Motor neuron (in vitro differentiated cells): ENCODE measurements around the gene FIBP. TPM values are rescaled to one million over a fixed set of nuclear protein-coding genes. Genes with fewer than 3 reads are reported as not detected.
"Not testable (repeated sequence)": the region's sequence is repeated elsewhere in the genome, so short reads cannot be mapped to it uniquely, and the experiment has no call there.

ENCODE experiments used
- ATAC-seq, 8 experiments: fragments of 200-7000 bp; cut with Tn5 transposase; replicated peaks in 6 of 8; 2 replicates each; pipeline ENCODE4 v1.8.0; 2021; ENCODE audit warnings: mild to moderate bottlenecking in 8 of 8, moderate library complexity in 8 of 8
- H3K27ac ChIP-seq, 2 donors: fragments of 250-450 bp; sonication (Bioruptor Pico); 2 replicates each; pipeline ENCODE4 v1.9.0; 2021; ENCODE audit warnings: antibody characterized with exemption in 2 of 2, mild to moderate bottlenecking in 2 of 2, moderate library complexity in 1 of 2
- H3K4me1 ChIP-seq, 2 donors: fragments of 250-450 bp; sonication (Bioruptor Pico); replicated peaks in 1 of 2; 2 replicates each; pipeline ENCODE4 v1.6.1; 2021; ENCODE audit warnings: antibody characterized with exemption in 2 of 2, mild to moderate bottlenecking in 2 of 2, moderate library complexity in 1 of 2
- H3K4me3 ChIP-seq, 5 donors: fragments of 250-450 bp; sonication (Bioruptor Pico); 2 replicates each; pipeline ENCODE4 v1.9.0; 2021; ENCODE audit warnings: antibody characterized with exemption in 5 of 5, mild to moderate bottlenecking in 5 of 5, moderate library complexity in 4 of 5
- whole genome bisulfite sequencing, 10 experiments: fragments of 450-650 bp; shearing (Covaris generic); methylation state at CpG; one replicate each; pipeline ENCODE4 v1.0.0; 2022; 5-methylcytosine and 5-hydroxymethylcytosine counted together
- in situ Hi-C, 9 experiments: fragments of 400-800 bp; cut with MboI; loops; one replicate each; pipeline ENCODE4 v1.15.0; 2021; ENCODE audit warnings: low sequenced_read_pairs in 9 of 9, low pct_unique_long_range_greater_than_20kb in 2 of 9; ENCODE audit not compliant: unreplicated experiment in 9 of 9
- total RNA-seq, 8 experiments: library from RNA; unstranded; fragments of 300-600 nt; gene quantifications; 2 replicates each; pipeline versions ENCODE4 v1.2.3 to v1.2.4, GENCODE V29; 2022

The FIBP gene
- total RNA-seq, 8 experiments from 2014 or later = 63.4 to 99.1 (median 84.6) TPM

- Histone ChIP-seq H3K4me1 (no peaks in the 10 kb centered on the region), H3K27ac (no peak overlapping the region), H3K4me3 (no peak overlapping the region)
- peak in 2 of 8 experiments; percentile 1 to 5 for ATAC-seq
- 67 to 100% (median 75%) methylated on average over 1 to 6 of the region's 8 CpGs; no CpG with 5 or more reads in 5 of the 10 experiments for WGBS, 10 experiments
- in situ Hi-C loops = no loop called here
These were observed 38.9 kb downstream of the FIBP start for GRCh38 chr11:65849366-65849765.

- H3K27ac ChIP-seq, ATAC-seq, H3K4me3 ChIP-seq, in situ Hi-C loops, H3K4me1 ChIP-seq: not testable (repeated sequence)
- WGBS, 10 experiments = 0 to 100% (median 68%) methylated on average over 1 to 5 of the region's 7 CpGs; no CpG with 5 or more reads in 4 of the 10 experiments
These were observed 39.6 kb downstream of the FIBP start for GRCh38 chr11:65848693-65849092.

- ATAC-seq = peak in 1 of 8 experiments; percentile 0
- 62 to 100% (median 88%) methylated on average over 1 to 3 of the region's 3 CpGs; no CpG with 5 or more reads in 3 of the 10 experiments for WGBS, 10 experiments
- in situ Hi-C loops = no loop called here
These were observed 40.5 kb downstream of the FIBP start for GRCh38 chr11:65847746-65848145.

GRCh38 chr11:65844231-65844872 is 43.9 kb downstream of the FIBP start:
- Histone ChIP-seq H3K4me3 (no peak overlapping the region), H3K4me1 (no peaks in the 10 kb centered on the region), H3K27ac (no peak overlapping the region)
- no peak for ATAC-seq
- WGBS, 10 experiments = 62 to 94% (median 78%) methylated on average over 1 to 8 of the region's 10 CpGs
- in situ Hi-C loops = no loop called here

More at GRCh38 chr11:65847746-65848145, 40.5 kb downstream of the FIBP start:
- no peak overlapping the region for H3K4me3 ChIP-seq
- no peaks in the 10 kb centered on the region for H3K4me1 ChIP-seq
- H3K27ac ChIP-seq = no peak overlapping the region

GRCh38 chr11:65843811-65844210 is 44.5 kb downstream of the FIBP start:
- WGBS, 10 experiments = 62 to 100% (median 98%) methylated on average over 1 to 3 of the region's 3 CpGs; no CpG with 5 or more reads in 2 of the 10 experiments
- H3K4me3 ChIP-seq = no peak overlapping the region
- H3K27ac ChIP-seq = no peak overlapping the region
- H3K4me1 ChIP-seq = no peaks in the 10 kb centered on the region
- no peak for ATAC-seq
- in situ Hi-C loops = no loop called here

- H3K4me3 ChIP-seq = no peak overlapping the region
- H3K27ac ChIP-seq = no peak overlapping the region
- no peaks in the 10 kb centered on the region for H3K4me1 ChIP-seq
- 0 to 100% (median 77%) methylated on average over 1 to 3 of the region's 4 CpGs; no CpG with 5 or more reads in 4 of the 10 experiments for whole genome bisulfite sequencing, 10 experiments
- in situ Hi-C loops = no loop called here
- peak in 3 of 8 experiments; percentile 9 to 88 (median 80) for ATAC-seq
These were observed 46.1 kb downstream of the FIBP start for GRCh38 chr11:65842144-65842543.

- Histone ChIP-seq H3K4me3 (peak overlapping the region; percentile 52 to 72 (median 67)), H3K27ac (no peak overlapping the region), H3K4me1 (peaks cover 4 to 11% of the 10 kb centered on the region in 2 donors)
- ATAC-seq = peak in 2 of 8 experiments; percentile 8 to 26
- in situ Hi-C loops = no loop called here
- 0 to 20% (median 0%) methylated on average over 1 to 4 of the region's 6 CpGs; no CpG with 5 or more reads in 7 of the 10 experiments for WGBS, 10 experiments
These were observed 54.1 kb downstream of the FIBP start for GRCh38 chr11:65834202-65834601.

Other genes with a start within 250 kb of the FIBP start
- gene RELA, start 225.6 kb downstream of the FIBP start, total RNA-seq = 10 to 100 TPM; 16.7 to 56.1 (median 32.2) TPM
- gene KAT5, start 176.2 kb downstream of the FIBP start, total RNA-seq = 10 to 100 TPM; 33.4 to 66.8 (median 48.6) TPM
- 10 to 100 TPM; 12.7 to 80.0 (median 25.4) TPM for gene RNASEH2C, start 167.7 kb downstream of the FIBP start, total RNA-seq
- 10 to 100 TPM in 1 of 8 experiments, 1 to 10 TPM in 7; 2.7 to 12.9 (median 4.8) TPM for gene AP5B1, start 107.5 kb downstream of the FIBP start, total RNA-seq
- under 1 TPM in 5 of 8 experiments, not detected in 3; 0.05 to 0.85 (median 0.21) TPM for gene OVOL1, start 101.4 kb downstream of the FIBP start, total RNA-seq
- gene SNX32, start 54.5 kb downstream of the FIBP start, total RNA-seq = 1 to 10 TPM; 1.5 to 6.7 (median 4.2) TPM
- 1,000 to 10,000 TPM in 1 of 8 experiments, 100 to 1,000 TPM in 7; 482 to 1,056 (median 733) TPM for gene CFL1, start 30.3 kb downstream of the FIBP start, total RNA-seq
- gene MUS81, start 28.0 kb downstream of the FIBP start, total RNA-seq = 10 to 100 TPM; 27.4 to 47.3 (median 42.1) TPM
- 100 to 1,000 TPM in 1 of 8 experiments, 10 to 100 TPM in 3, 1 to 10 TPM in 4; 6.9 to 100 (median 10.4) TPM for gene EFEMP2, start 15.7 kb downstream of the FIBP start, total RNA-seq
- 1 to 10 TPM in 1 of 8 experiments, under 1 TPM in 5, not detected in 2; 0.21 to 1.7 (median 0.56) TPM for gene CTSW, start 8.6 kb downstream of the FIBP start, total RNA-seq
- 10 to 100 TPM in 2 of 8 experiments, 1 to 10 TPM in 6; 3.0 to 16.0 (median 6.3) TPM for gene CCDC85B, start 2.2 kb upstream of the FIBP start, total RNA-seq
- gene FOSL1, start 11.9 kb upstream of the FIBP start, total RNA-seq = 1 to 10 TPM in 4 of 8 experiments, under 1 TPM in 4; 0.33 to 8.8 (median 1.0) TPM
- gene C11orf68, start 30.6 kb upstream of the FIBP start, total RNA-seq = 10 to 100 TPM; 10.5 to 24.5 (median 21.5) TPM
- 100 to 1,000 TPM in 6 of 8 experiments, 10 to 100 TPM in 2; 81.0 to 228 (median 135) TPM for gene DRAP1, start 31.0 kb upstream of the FIBP start, total RNA-seq
- gene TSGA10IP, start 57.0 kb upstream of the FIBP start, total RNA-seq = 1 to 10 TPM in 1 of 8 experiments, under 1 TPM in 5, not detected in 2; 0.16 to 1.1 (median 0.57) TPM
- 10 to 100 TPM; 26.6 to 65.4 (median 45.5) TPM for gene SART1, start 73.3 kb upstream of the FIBP start, total RNA-seq
- gene EIF1AD, start 113.7 kb upstream of the FIBP start, total RNA-seq = 10 to 100 TPM; 28.6 to 36.9 (median 32.0) TPM
- 100 to 1,000 TPM in 2 of 8 experiments, 10 to 100 TPM in 6; 47.3 to 130 (median 74.7) TPM for gene BANF1, start 114.0 kb upstream of the FIBP start, total RNA-seq
- under 1 TPM in 2 of 8 experiments, not detected in 6; 0.46 to 0.81 TPM for gene CST6, start 123.5 kb upstream of the FIBP start, total RNA-seq
- 1 to 10 TPM in 1 of 8 experiments, under 1 TPM in 4, not detected in 3; 0.21 to 3.1 (median 0.35) TPM for gene CATSPER1, start 138.0 kb upstream of the FIBP start, total RNA-seq
- 1 to 10 TPM in 5 of 8 experiments, under 1 TPM in 2, not detected in 1; 0.15 to 8.4 (median 4.7) TPM for gene GAL3ST3, start 160.7 kb upstream of the FIBP start, total RNA-seq
- 100 to 1,000 TPM; 127 to 205 (median 176) TPM for gene SF3B2, start 163.9 kb upstream of the FIBP start, total RNA-seq
- 10 to 100 TPM; 10.6 to 38.2 (median 21.7) TPM for gene PACS1, start 181.8 kb upstream of the FIBP start, total RNA-seq